LNCAP (cell line): Measurements from ENCODE around the gene ZYG11B.

ENCODE experiments used
- TF ChIP-seq, protein P1 (sequence below): fragments of 450-650 bp; IDR thresholded peaks from 2 replicates; pipeline ENCODE4 v1.5.1; 2017; ENCODE audit warnings: mild to moderate bottlenecking

The ZYG11B gene

DNA sequence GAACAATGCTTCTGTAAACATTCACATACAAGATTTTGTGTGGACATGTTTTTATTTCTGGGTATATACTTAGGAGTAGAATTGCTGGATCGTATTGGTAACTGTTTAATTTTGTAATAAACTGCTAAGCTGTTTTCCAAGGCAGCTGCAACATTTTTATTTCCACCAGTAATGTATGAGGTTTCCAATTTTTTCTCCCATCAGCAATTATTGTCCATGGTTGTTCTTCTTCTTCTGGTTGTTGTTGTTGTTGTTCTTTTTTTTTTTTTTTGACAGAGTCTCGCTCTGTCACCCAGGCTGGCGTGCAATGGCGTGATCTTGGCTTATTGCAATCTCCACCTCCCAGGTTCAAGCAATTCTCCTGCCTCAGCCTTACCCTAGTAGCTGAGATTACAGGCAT, 26.9 kb downstream of the ZYG11B start:
- TF ChIP-seq, protein P1, sequence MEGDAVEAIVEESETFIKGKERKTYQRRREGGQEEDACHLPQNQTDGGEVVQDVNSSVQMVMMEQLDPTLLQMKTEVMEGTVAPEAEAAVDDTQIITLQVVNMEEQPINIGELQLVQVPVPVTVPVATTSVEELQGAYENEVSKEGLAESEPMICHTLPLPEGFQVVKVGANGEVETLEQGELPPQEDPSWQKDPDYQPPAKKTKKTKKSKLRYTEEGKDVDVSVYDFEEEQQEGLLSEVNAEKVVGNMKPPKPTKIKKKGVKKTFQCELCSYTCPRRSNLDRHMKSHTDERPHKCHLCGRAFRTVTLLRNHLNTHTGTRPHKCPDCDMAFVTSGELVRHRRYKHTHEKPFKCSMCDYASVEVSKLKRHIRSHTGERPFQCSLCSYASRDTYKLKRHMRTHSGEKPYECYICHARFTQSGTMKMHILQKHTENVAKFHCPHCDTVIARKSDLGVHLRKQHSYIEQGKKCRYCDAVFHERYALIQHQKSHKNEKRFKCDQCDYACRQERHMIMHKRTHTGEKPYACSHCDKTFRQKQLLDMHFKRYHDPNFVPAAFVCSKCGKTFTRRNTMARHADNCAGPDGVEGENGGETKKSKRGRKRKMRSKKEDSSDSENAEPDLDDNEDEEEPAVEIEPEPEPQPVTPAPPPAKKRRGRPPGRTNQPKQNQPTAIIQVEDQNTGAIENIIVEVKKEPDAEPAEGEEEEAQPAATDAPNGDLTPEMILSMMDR = no peak

GRCh38 chr1:52756020-52756419, 29.8 kb downstream of the ZYG11B start:
- TF ChIP-seq, protein P1 = no peak

- TF ChIP-seq, protein P1 = no peak
These were observed 33.7 kb downstream of the ZYG11B start for GRCh38 chr1:52759908-52760307.

- TF ChIP-seq, protein P1 = no peak
These were observed 41.5 kb downstream of the ZYG11B start for GRCh38 chr1:52767596-52768280.

GRCh38 chr1:52769346-52770033, 43.2 kb downstream of the ZYG11B start:
- TF ChIP-seq, protein P1 = no peak

DNA sequence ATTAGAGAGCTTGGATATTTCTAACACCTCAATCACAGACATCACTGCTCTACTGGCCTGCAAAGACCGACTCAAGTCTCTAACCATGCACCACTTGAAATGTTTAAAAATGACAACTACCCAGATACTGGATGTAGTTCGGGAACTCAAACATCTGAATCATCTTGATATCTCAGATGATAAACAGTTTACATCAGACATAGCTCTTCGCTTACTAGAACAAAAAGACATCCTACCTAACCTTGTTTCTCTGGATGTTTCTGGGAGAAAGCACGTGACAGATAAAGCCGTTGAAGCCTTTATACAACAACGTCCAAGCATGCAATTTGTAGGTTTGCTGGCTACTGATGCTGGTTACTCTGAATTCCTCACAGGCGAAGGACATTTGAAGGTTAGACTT, 45.1 kb downstream of the ZYG11B start:
- TF ChIP-seq, protein P1 = no peak

GRCh38 chr1:52786148-52786547, 59.9 kb downstream of the ZYG11B start:
- TF ChIP-seq, protein P1 = no peak
